Measurements from ENCODE around the gene BMPR1A.

- TF ChIP-seq CTCF (IDR thresholded peaks at IDR 0.05) (no peak), EP300 (IDR thresholded peaks at IDR 0.05) (no peak), POLR2A (IDR thresholded peaks at IDR 0.05) (no peak)
Observed at GRCh38 chr10:86962136-86962980, 205.9 kb downstream of the BMPR1A start.
